Measurements from ENCODE around the gene CSK.
"Not testable (repeated sequence)": the region's sequence is repeated elsewhere in the genome, so short reads cannot be mapped to it uniquely, and the experiment has no call there.

CSK gene

GRCh38 chr15:74779162-74779648 lies 2.7 kb upstream of the CSK start:
- peak overlapping the region; percentile 100 for H3K27ac ChIP-seq
- peaks cover 8% of the 10 kb centered on the region for H4K20me1 ChIP-seq
- no peaks in the 10 kb centered on the region for H3K9me3 ChIP-seq
- H3K4me1 ChIP-seq = peaks cover 90% of the 10 kb centered on the region
- H3K4me2 ChIP-seq = peak overlapping the region; percentile 97
- no peak overlapping the region for H3K4me3 ChIP-seq
- no peak for TF ChIP-seq Cebpa-rat (IDR thresholded peaks at IDR 0.05)
- no peaks in the 10 kb centered on the region for H3K27me3 ChIP-seq
- no peaks in the 10 kb centered on the region for H3K36me3 ChIP-seq
- H3K9ac ChIP-seq = peak overlapping the region; percentile 79

DNA sequence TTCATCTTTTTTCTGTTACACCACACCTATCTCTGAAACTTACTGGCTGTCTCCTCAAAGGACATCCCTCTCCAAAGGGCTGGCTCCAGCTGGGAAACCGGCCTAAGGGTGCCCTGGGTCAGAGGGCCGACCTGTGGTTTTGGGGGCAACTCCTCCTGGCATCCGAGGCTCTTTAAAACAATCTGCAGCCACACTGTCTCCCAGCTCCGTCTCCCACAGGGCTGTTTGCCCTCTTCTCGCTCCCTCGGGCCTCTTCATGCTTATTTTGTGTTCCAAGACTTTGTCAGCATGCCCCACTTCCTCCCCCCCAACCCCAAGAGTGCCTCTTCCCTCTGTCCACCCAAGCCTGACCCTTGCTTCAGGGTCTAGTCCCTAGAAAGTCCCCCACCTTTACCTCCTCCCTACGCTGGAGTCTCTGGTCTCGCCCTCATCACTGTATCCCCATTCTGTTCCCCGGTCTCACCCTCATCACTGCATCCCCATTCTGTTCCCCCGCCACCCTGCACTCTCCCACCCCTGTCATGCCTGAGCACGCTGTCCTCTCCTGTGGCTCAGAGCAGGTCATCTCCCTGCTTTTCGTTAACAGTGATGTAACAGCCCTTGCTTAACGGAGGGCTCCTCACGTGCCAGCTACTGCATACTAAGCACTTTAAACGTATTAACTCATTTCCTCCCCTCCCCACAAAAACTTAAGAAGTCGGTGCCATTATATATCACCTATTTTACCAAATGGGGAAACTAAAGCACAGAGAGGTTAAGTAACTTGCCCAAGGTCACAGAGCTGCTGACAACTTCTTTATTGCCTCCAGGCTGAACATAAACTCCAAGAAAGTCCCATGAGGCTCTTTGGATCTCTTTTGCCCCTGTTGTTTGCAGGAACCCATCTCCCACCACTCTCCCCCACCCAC lies 1.1 kb upstream of the CSK start:
- Histone ChIP-seq H3K36me3 (no peaks in the 10 kb centered on the region), H3K4me1 (peaks cover 90% of the 10 kb centered on the region), H3K9me3 (no peaks in the 10 kb centered on the region), H3K9ac (peak overlapping the region; percentile 98), H3K27ac (peak overlapping the region; percentile 100), H3K4me3 (peak overlapping the region; percentile 84), H3K4me2 (peak overlapping the region; percentile 97), H3K27me3 (no peaks in the 10 kb centered on the region), H4K20me1 (peaks cover 24% of the 10 kb centered on the region)
- TF ChIP-seq Cebpa-rat (IDR thresholded peaks at IDR 0.05) = no peak

GRCh38 chr15:74782259-74783071 lies 585 bp downstream of the CSK start:
- Histone ChIP-seq H3K4me1 (peaks cover 90% of the 10 kb centered on the region), H4K20me1 (peaks cover 41% of the 10 kb centered on the region), H3K4me2 (peak overlapping the region; percentile 99), H3K27ac (peak overlapping the region; percentile 100), H3K27me3 (no peaks in the 10 kb centered on the region), H3K9me3 (no peaks in the 10 kb centered on the region), H3K4me3 (peak overlapping the region; percentile 84), H3K9ac (peak overlapping the region; percentile 98), H3K36me3 (no peaks in the 10 kb centered on the region)
- no peak for TF ChIP-seq Cebpa-rat (IDR thresholded peaks at IDR 0.05)

- no peaks in the 10 kb centered on the region for H3K27me3 ChIP-seq
- peaks cover 48% of the 10 kb centered on the region for H4K20me1 ChIP-seq
- no peaks in the 10 kb centered on the region for H3K36me3 ChIP-seq
- no peaks in the 10 kb centered on the region for H3K9me3 ChIP-seq
- H3K4me2 ChIP-seq = peak overlapping the region; percentile 99
- H3K4me3 ChIP-seq = peak overlapping the region; percentile 84
- peak overlapping the region; percentile 100 for H3K27ac ChIP-seq
- no peak for TF ChIP-seq Cebpa-rat (IDR thresholded peaks at IDR 0.05)
- peak overlapping the region; percentile 98 for H3K9ac ChIP-seq
- peaks cover 89% of the 10 kb centered on the region for H3K4me1 ChIP-seq
Observed at GRCh38 chr15:74783072-74783807, 1.4 kb downstream of the CSK start.

- Histone ChIP-seq H3K4me3 (peak overlapping the region; percentile 84), H3K4me1 (peaks cover 89% of the 10 kb centered on the region), H3K4me2 (peak overlapping the region; percentile 99), H3K27me3 (no peaks in the 10 kb centered on the region), H3K9me3 (no peaks in the 10 kb centered on the region), H3K27ac (peak overlapping the region; percentile 100), H3K9ac (peak overlapping the region; percentile 98), H4K20me1 (peaks cover 54% of the 10 kb centered on the region), H3K36me3 (no peaks in the 10 kb centered on the region)
- no peak for TF ChIP-seq Cebpa-rat (IDR thresholded peaks at IDR 0.05)
Observed at GRCh38 chr15:74783808-74784175, 1.9 kb downstream of the CSK start.

DNA sequence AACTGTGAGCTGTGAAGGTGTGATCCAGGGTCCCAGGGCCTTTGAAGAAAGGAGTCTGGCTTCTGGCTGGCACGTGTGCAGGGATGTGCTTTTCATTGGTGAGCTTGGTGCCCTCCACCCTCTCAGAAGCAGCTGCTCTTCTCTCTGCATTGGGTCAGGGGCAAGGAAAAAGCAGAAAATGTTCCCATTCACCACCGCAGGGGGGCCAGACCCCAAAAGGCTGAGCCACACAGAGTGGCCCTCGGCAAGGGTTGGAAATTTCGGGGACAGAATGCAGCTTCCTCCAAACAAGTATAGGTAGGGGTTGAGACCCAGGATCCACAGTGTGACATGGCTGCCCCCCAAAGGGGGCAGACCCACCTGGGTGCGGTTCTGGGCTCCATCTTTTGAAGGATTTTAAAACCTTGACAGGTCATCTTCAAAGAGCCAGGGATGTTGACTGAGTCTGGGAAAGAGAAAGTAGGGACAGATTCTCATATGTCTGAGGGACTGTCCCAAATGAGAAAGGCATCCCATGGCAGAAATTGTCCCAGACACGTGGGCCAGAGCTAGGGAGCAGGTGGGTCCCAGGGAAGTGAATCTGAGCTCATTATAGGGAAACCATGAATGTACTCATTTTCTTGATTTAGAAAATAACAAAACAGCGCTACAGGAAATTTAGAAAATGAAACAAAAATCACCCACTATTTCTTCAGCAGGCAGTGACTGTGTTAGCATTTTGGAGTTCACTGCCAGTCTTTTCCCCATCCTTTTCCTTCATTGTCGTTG lies 2.7 kb downstream of the CSK start:
- TF ChIP-seq Cebpa-rat (IDR thresholded peaks at IDR 0.05) = no peak
- no peaks in the 10 kb centered on the region for H3K36me3 ChIP-seq
- peaks cover 62% of the 10 kb centered on the region for H4K20me1 ChIP-seq
- peak overlapping the region; percentile 84 for H3K4me3 ChIP-seq
- no peaks in the 10 kb centered on the region for H3K9me3 ChIP-seq
- no peaks in the 10 kb centered on the region for H3K27me3 ChIP-seq
- H3K4me1 ChIP-seq = peaks cover 89% of the 10 kb centered on the region
- H3K4me2 ChIP-seq = peak overlapping the region; percentile 99
- peak overlapping the region; percentile 98 for H3K9ac ChIP-seq
- H3K27ac ChIP-seq = peak overlapping the region; percentile 100

GRCh38 chr15:74785194-74786032 lies 3.5 kb downstream of the CSK start:
- Histone ChIP-seq H3K9me3 (no peaks in the 10 kb centered on the region), H3K4me3 (peak overlapping the region; percentile 84), H3K27ac (peak overlapping the region; percentile 100), H3K4me2 (peak overlapping the region; percentile 99), H3K27me3 (no peaks in the 10 kb centered on the region), H3K9ac (peak overlapping the region; percentile 98; the same call in 1 of the 2 replicates), H4K20me1 (peaks cover 70% of the 10 kb centered on the region), H3K4me1 (peaks cover 89% of the 10 kb centered on the region), H3K36me3 (no peaks in the 10 kb centered on the region)
- TF ChIP-seq Cebpa-rat (IDR thresholded peaks at IDR 0.05) = no peak

DNA sequence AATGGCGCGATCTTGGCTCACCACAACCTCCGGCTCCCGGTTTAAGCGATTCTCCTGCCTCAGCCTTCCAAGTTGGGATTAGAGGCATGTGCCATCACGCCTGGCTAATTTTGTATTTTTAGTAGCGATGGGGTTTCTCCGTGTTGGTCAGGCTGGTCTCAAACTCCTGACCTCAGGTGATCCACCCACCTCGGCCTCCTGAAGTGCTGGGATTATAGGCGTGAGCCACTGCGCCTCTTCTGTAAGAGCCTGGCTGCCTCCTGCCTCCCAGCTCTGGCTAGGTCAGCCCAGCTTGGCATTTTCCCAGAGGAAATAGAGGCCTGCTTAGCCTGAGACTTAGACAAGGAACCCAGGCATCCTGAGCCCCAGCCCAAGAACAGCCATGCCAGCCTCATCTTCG lies 4.2 kb downstream of the CSK start:
- Histone ChIP-seq H3K4me2 (peak overlapping the region; percentile 99), H3K9ac (0 out of 2 replicates have a peak overlapping the region, but pooled peaks have one; percentile 12), H4K20me1 (peaks cover 77% of the 10 kb centered on the region), H3K4me1 (peaks cover 89% of the 10 kb centered on the region), H3K27ac (peak overlapping the region; percentile 100), H3K4me3 (peak overlapping the region; percentile 49; the same call in 1 of the 2 replicates)
- H3K27me3 ChIP-seq, H3K36me3 ChIP-seq, H3K9me3 ChIP-seq: not testable (repeated sequence)

All from BLaER1 (cell line).